ENCODE measurements around the gene ZNF318. TPM values are rescaled to one million over a fixed set of nuclear protein-coding genes. Genes with fewer than 3 reads are reported as not detected.
"Not testable (repeated sequence)": the region's sequence is repeated elsewhere in the genome, so short reads cannot be mapped to it uniquely, and the experiment has no call there.

ZNF318 gene
- total and polyA plus RNA-seq, 2 donors (not counting 1 experiment from before 2014, with no cell fraction given), result 79.7 to 91.8 TPM

- ChIA-PET POLR2A (no interaction called here), CTCF (interaction anchor here (0.7 to 4.2 kb wide), 5 partner anchors 8 to 51 kb away, joined by 3 to 45 read pairs (median 4); partner anchors contain the start of gene CRIP3)
- H3K9me3 Mint-ChIP-seq (ENCODE audit: insufficient read depth), result no peaks in the 10 kb centered on the region
- Histone ChIP-seq H3K9ac (ENCODE audit: low read length) (no peak overlapping the region), H3K4me2 (replicated peaks; ENCODE audit: low read depth, low read length, poor library complexity, severe bottlenecking) (no peak overlapping the region), H3K9me3 (ENCODE audit: control extremely low read depth in 1 of 3, control insufficient read depth in 2 of 3, insufficient read depth in 1 of 3, low read length in 2 of 3) (no peaks in the 10 kb centered on the region), H2AFZ (ENCODE audit: insufficient read depth, low read depth, low read length, poor library complexity, severe bottlenecking) (no peak overlapping the region), H3K27me3 (replicated peaks in 1 of 4; ENCODE audit: control extremely low read depth in 1 of 4, control insufficient read depth in 3 of 4, insufficient read depth in 4 of 4, low read length in 3 of 4) (no peaks in the 10 kb centered on the region), H3K27ac (ENCODE audit: low read length in 2 of 2) (peak overlapping the region in 1 of 2 donors; percentile 3), H3K4me3 (ENCODE audit: control extremely low read depth in 1 of 5, extremely low read depth in 1 of 5, insufficient read depth in 1 of 5, low read depth in 2 of 5, low read length in 4 of 5) (no peak overlapping the region), H4K20me1 (ENCODE audit: control insufficient read depth, insufficient read depth, low read length, poor library complexity, severe bottlenecking) (peaks cover 85% of the 10 kb centered on the region), H3K79me2 (ENCODE audit: control insufficient read depth, insufficient read depth, low read length) (peaks cover 90% of the 10 kb centered on the region), H3K4me1 (ENCODE audit: control insufficient read depth in 2 of 2, insufficient read depth in 2 of 2, low read length in 2 of 2) (peaks cover 16 to 22% of the 10 kb centered on the region in 2 donors), H3K36me3 (replicated peaks in 1 of 2; ENCODE audit: control extremely low read depth in 1 of 2, control insufficient read depth in 1 of 2, extremely low read depth in 1 of 2, insufficient read depth in 2 of 2, low read length in 1 of 2) (peaks cover 19 to 88% of the 10 kb centered on the region in 2 experiments)
- TF ChIP-seq EZH2 (IDR thresholded peaks at IDR 0.05; ENCODE audit: borderline replicate concordance, insufficient read depth, low read depth, low read length, poor library complexity, severe bottlenecking), result no peak
- TF ChIP-seq CTCF (IDR thresholded peaks at IDR 0.05), result no peak
- no peaks in the 10 kb centered on the region for H3K27me3 Mint-ChIP-seq
- DNase-seq, result no peak
- peaks cover 39% of the 10 kb centered on the region for H3K4me1 Mint-ChIP-seq
- ATAC-seq (ENCODE audit: low read depth), result no peak
- no peak overlapping the region for H3K4me3 Mint-ChIP-seq
- intact Hi-C loops (cut with micrococcal nuclease), result no loop called here
- H3K27ac Mint-ChIP-seq, result no peak overlapping the region
These were observed 10.1 kb downstream of the ZNF318 start for GRCh38 chr6:43359381-43359780.

- POLR2A ChIA-PET, result no interaction called here
- Histone ChIP-seq H3K4me2 (replicated peaks; ENCODE audit: low read depth, low read length, poor library complexity, severe bottlenecking) (no peak overlapping the region), H2AFZ (ENCODE audit: insufficient read depth, low read depth, low read length, poor library complexity, severe bottlenecking) (no peak overlapping the region), H3K9me3 (ENCODE audit: control extremely low read depth in 1 of 3, control insufficient read depth in 2 of 3, insufficient read depth in 1 of 3, low read length in 2 of 3) (no peaks in the 10 kb centered on the region), H3K4me1 (ENCODE audit: control insufficient read depth in 2 of 2, insufficient read depth in 2 of 2, low read length in 2 of 2) (peaks cover 0 to 4% of the 10 kb centered on the region in 2 donors), H3K79me2 (ENCODE audit: control insufficient read depth, insufficient read depth, low read length) (peaks cover 84% of the 10 kb centered on the region), H3K27me3 (replicated peaks in 1 of 4; ENCODE audit: control extremely low read depth in 1 of 4, control insufficient read depth in 3 of 4, insufficient read depth in 4 of 4, low read length in 3 of 4) (no peaks in the 10 kb centered on the region), H3K4me3 (ENCODE audit: control extremely low read depth in 1 of 5, extremely low read depth in 1 of 5, insufficient read depth in 1 of 5, low read depth in 2 of 5, low read length in 4 of 5) (no peak overlapping the region), H3K36me3 (replicated peaks in 1 of 2; ENCODE audit: control extremely low read depth in 1 of 2, control insufficient read depth in 1 of 2, extremely low read depth in 1 of 2, insufficient read depth in 2 of 2, low read length in 1 of 2) (peaks cover 19 to 92% of the 10 kb centered on the region in 2 experiments), H3K9ac (ENCODE audit: low read length) (no peak overlapping the region), H3K27ac (ENCODE audit: low read length in 2 of 2) (peak overlapping the region in 1 of 2 donors; percentile 46), H4K20me1 (ENCODE audit: control insufficient read depth, insufficient read depth, low read length, poor library complexity, severe bottlenecking) (peaks cover 83% of the 10 kb centered on the region)
- CTCF ChIA-PET, result interaction anchor here (0.6 to 2.8 kb wide), 13 partner anchors 8 to 182 kb away, joined by 3 to 25 read pairs (median 4); partner anchors contain the start of gene CRIP3
- H3K27ac Mint-ChIP-seq, result peak overlapping the region; percentile 20
- H3K4me1 Mint-ChIP-seq, result peaks cover 25% of the 10 kb centered on the region
- intact Hi-C loops (cut with micrococcal nuclease), result loop anchor here (1.0 kb wide), 1 partner anchor 93 kb away; no protein-coding TSS in a partner anchor
- H3K4me3 Mint-ChIP-seq, result no peak overlapping the region
- 100% methylated on average over 1 of the region's 2 CpGs for WGBS (ENCODE audit: insufficient coverage)
- no peak for DNase-seq
- H3K9me3 Mint-ChIP-seq (ENCODE audit: insufficient read depth), result no peaks in the 10 kb centered on the region
- no peak for TF ChIP-seq CTCF (IDR thresholded peaks at IDR 0.05)
- TF ChIP-seq EZH2 (IDR thresholded peaks at IDR 0.05; ENCODE audit: borderline replicate concordance, insufficient read depth, low read depth, low read length, poor library complexity, severe bottlenecking), result no peak
- peak; percentile 49 for ATAC-seq (ENCODE audit: low read depth)
- no peaks in the 10 kb centered on the region for H3K27me3 Mint-ChIP-seq
These were observed 13.4 kb downstream of the ZNF318 start for GRCh38 chr6:43355862-43356590.

GRCh38 chr6:43351951-43352350 is 17.5 kb downstream of the ZNF318 start:
- DNase-seq; H3K4me1 ChIP-seq (ENCODE audit: control insufficient read depth in 2 of 2, insufficient read depth in 2 of 2, low read length in 2 of 2); H3K27ac Mint-ChIP-seq; H3K27me3 ChIP-seq (replicated peaks in 1 of 4; ENCODE audit: control extremely low read depth in 1 of 4, control insufficient read depth in 3 of 4, insufficient read depth in 4 of 4, low read length in 3 of 4); intact Hi-C loops (cut with micrococcal nuclease); H3K4me2 ChIP-seq (replicated peaks; ENCODE audit: low read depth, low read length, poor library complexity, severe bottlenecking); H3K4me3 Mint-ChIP-seq; H2AFZ ChIP-seq (ENCODE audit: insufficient read depth, low read depth, low read length, poor library complexity, severe bottlenecking); H3K27ac ChIP-seq (ENCODE audit: low read length in 2 of 2); ATAC-seq (ENCODE audit: low read depth); H3K4me3 ChIP-seq (ENCODE audit: control extremely low read depth in 1 of 5, extremely low read depth in 1 of 5, insufficient read depth in 1 of 5, low read depth in 2 of 5, low read length in 4 of 5); H3K9ac ChIP-seq (ENCODE audit: low read length); H3K27me3 Mint-ChIP-seq; H3K9me3 ChIP-seq (ENCODE audit: control extremely low read depth in 1 of 3, control insufficient read depth in 2 of 3, insufficient read depth in 1 of 3, low read length in 2 of 3); H3K9me3 Mint-ChIP-seq (ENCODE audit: insufficient read depth): not testable (repeated sequence)
- ChIA-PET CTCF (interaction anchor here (0.7 kb wide), 1 partner anchor 18 kb away, joined by 4 read pairs; no protein-coding TSS in a partner anchor), POLR2A (interaction anchor here (0.5 kb wide), 1 partner anchor 127 kb away, joined by 5 read pairs; no protein-coding TSS in a partner anchor)
- Histone ChIP-seq H3K79me2 (ENCODE audit: control insufficient read depth, insufficient read depth, low read length) (peaks cover 90% of the 10 kb centered on the region), H3K36me3 (replicated peaks in 1 of 2; ENCODE audit: control extremely low read depth in 1 of 2, control insufficient read depth in 1 of 2, extremely low read depth in 1 of 2, insufficient read depth in 2 of 2, low read length in 1 of 2) (peaks cover 18 to 86% of the 10 kb centered on the region in 2 experiments), H4K20me1 (ENCODE audit: control insufficient read depth, insufficient read depth, low read length, poor library complexity, severe bottlenecking) (peaks cover 83% of the 10 kb centered on the region)
- 100% methylated on average over 3 of the region's 5 CpGs for WGBS (ENCODE audit: insufficient coverage)
- peaks cover 14% of the 10 kb centered on the region for H3K4me1 Mint-ChIP-seq

All from B cell (primary cell).